Vagina (tissue), 2 donors: Measurements from ENCODE around the gene MAGED2. TPM values are rescaled to one million over a fixed set of nuclear protein-coding genes. Genes with fewer than 3 reads are reported as not detected.
A peak's percentile ranks its signal among the peaks of the same experiment; 100 is the strongest.
"Not testable (repeated sequence)": the region's sequence is repeated elsewhere in the genome, so short reads cannot be mapped to it uniquely, and the experiment has no call there.

Experiments used
- DNase-seq, 2 donors: peaks; one replicate each; pipeline ENCODE4 v3.0.0-alpha.2; 2017; ENCODE audit errors: extremely low spot score in 2 of 2
- H3K27ac ChIP-seq: fragments of 200-600 bp; sonication (generic); one replicate; pipeline ENCODE4 v1.5.1; 2019
- H3K27me3 ChIP-seq: fragments of 200-600 bp; sonication (generic); one replicate; pipeline ENCODE4 v1.5.1; 2019
- H3K36me3 ChIP-seq, 2 donors: fragments of 200-600 bp; sonication (generic); one replicate each; pipeline ENCODE4 v1.5.1; 2017 to 2019
- H3K4me1 ChIP-seq: fragments of 200-600 bp; sonication (generic); one replicate; pipeline ENCODE4 v1.5.1; 2019
- H3K4me3 ChIP-seq, 2 donors: fragments of 200-600 bp; sonication (generic); 1 replicate in 1 of 2; 2 replicates in 1 of 2; pipeline ENCODE4 v1.5.1; 2016 to 2019
- H3K9me3 ChIP-seq: fragments of 200-600 bp; sonication (generic); one replicate; pipeline ENCODE4 v1.5.1; 2019
- CTCF ChIP-seq, 3 experiments: fragments of 450-650 bp in 2 of 3; fragments of 200-600 bp in 1 of 3; sonication (generic) in 1 of 3; IDR thresholded peaks; one replicate each; pipeline ENCODE4 v1.5.1; 2017 to 2019; ENCODE audit warnings: antibody characterized with exemption in 3 of 3, mild to moderate bottlenecking in 2 of 3, moderate library complexity in 2 of 3
- POLR2A ChIP-seq, 2 donors: fragments of 450-650 bp; IDR thresholded peaks; one replicate each; pipeline ENCODE4 v1.6.1; 2017; ENCODE audit warnings: antibody characterized with exemption in 2 of 2, mild to moderate bottlenecking in 2 of 2, moderate library complexity in 2 of 2
- POLR2AphosphoS5 ChIP-seq, 2 donors: sonication (generic); formaldehyde crosslinking; IDR thresholded peaks; one replicate each; pipeline ENCODE4 v1.9.0; 2017; ENCODE audit warnings: antibody characterized with exemption in 2 of 2, mild to moderate bottlenecking in 2 of 2, low read depth in 1 of 2; ENCODE audit not compliant: insufficient read depth in 1 of 2
- intact Hi-C: fragments of 100-400 bp; cut with DNase I; formaldehyde crosslinking; loops from one replicate; pipeline ENCODE4 v1.15.1; 2023
- total RNA-seq: library from RNA; depleted of rRNA; stranded (reverse); fragments of >200 nt; gene quantifications from one replicate; pipeline ENCODE4 v1.2.3, GENCODE V29; 2016

MAGED2 gene
- total RNA-seq, 1 donor from 2014 or later, result 116 TPM

- Histone ChIP-seq H3K36me3 (no peaks in the 10 kb centered on the region), H3K4me1 (no peaks in the 10 kb centered on the region), H3K9me3 (no peaks in the 10 kb centered on the region), H3K27me3 (no peaks in the 10 kb centered on the region), H3K4me3 (no peak overlapping the region), H3K27ac (no peak overlapping the region)
- intact Hi-C loops, result no loop called here
- TF ChIP-seq POLR2AphosphoS5 (IDR thresholded peaks at IDR 0.05; ENCODE audit: insufficient read depth in 1 of 2, low read depth in 1 of 2) (no peak), CTCF (IDR thresholded peaks at IDR 0.05) (no peak), POLR2A (IDR thresholded peaks at IDR 0.05) (no peak)
- DNase-seq, result no peak
These were observed 21.6 kb upstream of the MAGED2 start for GRCh38 chrX:54785901-54786300.

GRCh38 chrX:54786967-54787366 lies 20.6 kb upstream of the MAGED2 start:
- H3K36me3 ChIP-seq, result no peaks in the 10 kb centered on the region
- TF ChIP-seq POLR2A (IDR thresholded peaks at IDR 0.05), result no peak
- no peak for TF ChIP-seq CTCF (IDR thresholded peaks at IDR 0.05)
- DNase-seq, result no peak
- intact Hi-C loops, result no loop called here
- H3K4me1 ChIP-seq, result no peaks in the 10 kb centered on the region
- no peaks in the 10 kb centered on the region for H3K9me3 ChIP-seq
- no peaks in the 10 kb centered on the region for H3K27me3 ChIP-seq
- no peak overlapping the region for H3K4me3 ChIP-seq
- H3K27ac ChIP-seq, result no peak overlapping the region

GRCh38 chrX:54788446-54788845 lies 19.1 kb upstream of the MAGED2 start:
- H3K27ac ChIP-seq, result no peak overlapping the region
- no peak for TF ChIP-seq POLR2AphosphoS5 (IDR thresholded peaks at IDR 0.05; ENCODE audit: insufficient read depth in 1 of 2, low read depth in 1 of 2)
- no peak for TF ChIP-seq POLR2A (IDR thresholded peaks at IDR 0.05)
- TF ChIP-seq CTCF (IDR thresholded peaks at IDR 0.05), result no peak

GRCh38 chrX:54789405-54789804 lies 18.1 kb upstream of the MAGED2 start:
- DNase-seq, H3K9me3 ChIP-seq, H3K36me3 ChIP-seq, H3K4me3 ChIP-seq, intact Hi-C loops, H3K27ac ChIP-seq, H3K27me3 ChIP-seq, H3K4me1 ChIP-seq: not testable (repeated sequence)

More at GRCh38 chrX:54788446-54788845, 19.1 kb upstream of the MAGED2 start:
- intact Hi-C loops, result no loop called here
- no peaks in the 10 kb centered on the region for H3K36me3 ChIP-seq
- no peak overlapping the region for H3K4me3 ChIP-seq
- no peaks in the 10 kb centered on the region for H3K4me1 ChIP-seq
- no peaks in the 10 kb centered on the region for H3K27me3 ChIP-seq
- DNase-seq, result peak in 1 of 2 donors; percentile 71
- H3K9me3 ChIP-seq, result no peaks in the 10 kb centered on the region

- no peaks in the 10 kb centered on the region for H3K9me3 ChIP-seq
- no peaks in the 10 kb centered on the region for H3K36me3 ChIP-seq
- no peak for TF ChIP-seq CTCF (IDR thresholded peaks at IDR 0.05)
- no peak overlapping the region for H3K27ac ChIP-seq
- H3K4me3 ChIP-seq, result no peak overlapping the region
- H3K27me3 ChIP-seq, result no peaks in the 10 kb centered on the region
- peak in 1 of 2 donors; percentile 46 for DNase-seq
- H3K4me1 ChIP-seq, result no peaks in the 10 kb centered on the region
- intact Hi-C loops, result no loop called here
These were observed 13.5 kb upstream of the MAGED2 start for GRCh38 chrX:54794028-54794427.

- Histone ChIP-seq H3K4me1 (no peaks in the 10 kb centered on the region), H3K4me3 (no peak overlapping the region), H3K27ac (no peak overlapping the region), H3K9me3 (no peaks in the 10 kb centered on the region), H3K27me3 (no peaks in the 10 kb centered on the region), H3K36me3 (no peaks in the 10 kb centered on the region)
- intact Hi-C loops, result no loop called here
- TF ChIP-seq POLR2A (IDR thresholded peaks at IDR 0.05) (no peak), CTCF (IDR thresholded peaks at IDR 0.05) (no peak), POLR2AphosphoS5 (IDR thresholded peaks at IDR 0.05; ENCODE audit: insufficient read depth in 1 of 2, low read depth in 1 of 2) (no peak)
- DNase-seq, result peak; percentile 34 to 72
These were observed 12.8 kb upstream of the MAGED2 start for GRCh38 chrX:54794795-54795194.
